Left ventricle myocardium inferior (tissue), 1 donor: ENCODE measurements around the gene SORCS2. TPM values are rescaled to one million over a fixed set of nuclear protein-coding genes. Genes with fewer than 3 reads are reported as not detected.

ENCODE experiments used
- DNase-seq: peaks from one replicate; pipeline ENCODE4 v3.0.0-alpha.2; 2020
- H3K27ac ChIP-seq: fragments of 200-600 bp; replicated peaks from 2 replicates; pipeline ENCODE4 v1.8.0; 2021
- H3K27me3 ChIP-seq: fragments of 200-600 bp; 2 replicates; pipeline ENCODE4 v1.8.0; 2021; ENCODE audit warnings: low read depth
- H3K36me3 ChIP-seq: fragments of 200-600 bp; 2 replicates; pipeline ENCODE4 v1.8.0; 2021
- H3K4me1 ChIP-seq: fragments of 200-600 bp; 2 replicates; pipeline ENCODE4 v1.8.0; 2021
- H3K4me3 ChIP-seq: fragments of 200-600 bp; 2 replicates; pipeline ENCODE4 v1.8.0; 2021; ENCODE audit warnings: mild to moderate bottlenecking, moderate library complexity
- H3K9me3 ChIP-seq: fragments of 200-600 bp; replicated peaks from 2 replicates; pipeline ENCODE4 v1.8.0; 2021
- intact Hi-C: fragments of 100-400 bp; cut with micrococcal nuclease; formaldehyde crosslinking; loops from one replicate; pipeline ENCODE4 v1.11.0; 2022
- total RNA-seq: library from RNA; stranded (reverse); fragmentation: NEBNext Ultra II Directional; extraction: Animal tissue kit (Norgen Biotek cat#: 25700); gene quantifications from one replicate; pipeline ENCODE4 v1.2.1, GENCODE V29; 2021
- TF ChIP-seq, protein P1 (sequence below): fragments of 200-600 bp; IDR thresholded peaks from 2 replicates; pipeline ENCODE4 v1.8.0; 2021; ENCODE audit warnings: antibody characterized with exemption, mild to moderate bottlenecking, borderline replicate concordance
- donor health status: DM: no; HTN: yes; CAD: no; lungs with severe emphysema.

SORCS2 gene
- total RNA-seq, 1 donor from 2014 or later: 1.2 TPM

DNA sequence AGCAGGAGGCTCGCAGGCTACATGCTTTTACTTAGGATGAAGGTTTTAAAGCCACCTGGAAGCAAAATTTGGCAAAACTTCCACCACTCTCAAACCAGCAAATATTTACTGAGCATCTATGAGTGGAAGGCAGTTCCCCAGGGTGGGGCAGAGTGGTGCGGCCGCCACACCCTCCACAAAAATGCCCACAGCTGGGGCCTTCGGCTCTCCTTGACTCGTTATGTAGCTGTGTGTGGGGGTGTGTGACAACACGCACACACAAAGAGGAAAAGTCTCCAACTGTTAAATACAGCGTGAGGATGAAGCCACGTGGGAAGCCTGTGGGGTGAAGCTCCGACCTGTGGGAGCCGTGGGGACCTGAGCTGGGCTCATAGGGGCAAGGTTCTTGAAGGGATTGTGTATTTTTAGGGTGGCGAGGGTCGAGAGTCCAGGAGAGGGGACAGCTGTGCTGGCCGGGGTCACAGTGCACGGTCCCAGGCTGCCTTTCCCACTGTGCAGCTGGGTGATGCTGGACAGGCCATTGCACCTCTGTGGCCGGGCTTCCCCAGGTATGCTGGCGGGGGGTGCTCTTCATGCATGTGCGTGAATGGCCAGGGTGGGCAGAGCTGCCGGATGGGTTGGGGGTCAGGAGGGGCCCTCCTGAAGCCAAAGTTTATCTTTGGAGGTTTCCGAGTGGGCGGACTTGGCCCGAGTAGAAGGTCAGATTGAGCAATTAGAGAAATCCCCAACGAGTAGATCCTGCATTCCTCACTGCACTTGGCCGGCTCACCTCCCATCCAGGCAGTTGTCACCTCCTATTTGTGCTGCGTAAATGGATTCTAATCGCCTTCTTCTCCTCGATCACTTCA, 25.4 kb downstream of the SORCS2 start:
- Histone ChIP-seq H3K36me3 (no peaks in the 10 kb centered on the region), H3K27me3 (no peaks in the 10 kb centered on the region), H3K4me1 (no peaks in the 10 kb centered on the region), H3K4me3 (no peak overlapping the region), H3K9me3 (peaks cover 12% of the 10 kb centered on the region), H3K27ac (no peak overlapping the region)
- TF ChIP-seq, protein P1, sequence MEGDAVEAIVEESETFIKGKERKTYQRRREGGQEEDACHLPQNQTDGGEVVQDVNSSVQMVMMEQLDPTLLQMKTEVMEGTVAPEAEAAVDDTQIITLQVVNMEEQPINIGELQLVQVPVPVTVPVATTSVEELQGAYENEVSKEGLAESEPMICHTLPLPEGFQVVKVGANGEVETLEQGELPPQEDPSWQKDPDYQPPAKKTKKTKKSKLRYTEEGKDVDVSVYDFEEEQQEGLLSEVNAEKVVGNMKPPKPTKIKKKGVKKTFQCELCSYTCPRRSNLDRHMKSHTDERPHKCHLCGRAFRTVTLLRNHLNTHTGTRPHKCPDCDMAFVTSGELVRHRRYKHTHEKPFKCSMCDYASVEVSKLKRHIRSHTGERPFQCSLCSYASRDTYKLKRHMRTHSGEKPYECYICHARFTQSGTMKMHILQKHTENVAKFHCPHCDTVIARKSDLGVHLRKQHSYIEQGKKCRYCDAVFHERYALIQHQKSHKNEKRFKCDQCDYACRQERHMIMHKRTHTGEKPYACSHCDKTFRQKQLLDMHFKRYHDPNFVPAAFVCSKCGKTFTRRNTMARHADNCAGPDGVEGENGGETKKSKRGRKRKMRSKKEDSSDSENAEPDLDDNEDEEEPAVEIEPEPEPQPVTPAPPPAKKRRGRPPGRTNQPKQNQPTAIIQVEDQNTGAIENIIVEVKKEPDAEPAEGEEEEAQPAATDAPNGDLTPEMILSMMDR: no peak
- DNase-seq: no peak
- intact Hi-C loops: no loop called here

DNA sequence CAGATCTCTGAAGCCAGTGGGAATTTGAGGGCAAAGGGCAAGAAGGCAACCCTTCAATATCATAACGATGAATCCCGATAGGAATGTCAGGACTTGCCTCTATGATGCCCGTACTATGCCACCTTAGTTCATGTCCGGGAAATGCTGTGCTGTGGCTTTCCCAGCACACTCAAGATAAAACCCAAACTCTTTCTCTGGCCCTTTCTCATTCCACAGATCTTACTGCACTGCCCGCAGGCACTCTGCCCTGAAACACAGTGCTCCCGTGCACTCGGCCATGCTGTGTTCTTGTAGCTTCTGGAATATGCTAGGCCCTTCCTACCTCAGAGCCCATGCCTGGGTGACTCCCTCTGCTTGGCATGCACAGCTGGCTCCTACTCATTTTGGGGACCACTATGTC, 26.3 kb downstream of the SORCS2 start:
- Histone ChIP-seq H3K27ac (no peak overlapping the region), H3K36me3 (no peaks in the 10 kb centered on the region), H3K27me3 (no peaks in the 10 kb centered on the region), H3K4me1 (no peaks in the 10 kb centered on the region), H3K9me3 (peaks cover 11% of the 10 kb centered on the region), H3K4me3 (no peak overlapping the region)
- intact Hi-C loops: no loop called here
- no peak for DNase-seq
- TF ChIP-seq, protein P1: no peak

DNA sequence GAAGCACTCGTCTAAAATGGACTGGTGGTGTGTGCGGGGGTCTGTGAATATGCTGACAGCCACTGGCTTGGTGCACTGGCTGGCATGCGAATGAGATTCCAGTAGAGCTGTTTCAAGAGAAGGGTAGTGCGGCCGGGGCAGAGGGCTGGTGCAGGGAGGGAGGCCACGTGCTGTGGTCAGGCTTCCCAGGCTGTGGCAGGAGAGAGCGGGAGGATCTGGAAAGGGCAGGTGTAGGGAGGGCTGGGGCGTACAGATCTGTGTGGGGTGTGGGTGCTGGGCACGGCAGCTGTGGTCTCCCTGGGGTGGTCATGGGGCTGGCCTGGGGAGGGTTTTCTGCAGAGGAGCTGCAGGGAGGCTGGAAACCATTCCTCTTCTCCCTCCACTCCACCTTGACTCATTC, 30.2 kb downstream of the SORCS2 start:
- DNase-seq: no peak
- Histone ChIP-seq H3K36me3 (no peaks in the 10 kb centered on the region), H3K4me1 (no peaks in the 10 kb centered on the region), H3K4me3 (no peak overlapping the region), H3K27ac (no peak overlapping the region), H3K9me3 (no peaks in the 10 kb centered on the region), H3K27me3 (no peaks in the 10 kb centered on the region)
- TF ChIP-seq, protein P1: no peak
- intact Hi-C loops: no loop called here

DNA sequence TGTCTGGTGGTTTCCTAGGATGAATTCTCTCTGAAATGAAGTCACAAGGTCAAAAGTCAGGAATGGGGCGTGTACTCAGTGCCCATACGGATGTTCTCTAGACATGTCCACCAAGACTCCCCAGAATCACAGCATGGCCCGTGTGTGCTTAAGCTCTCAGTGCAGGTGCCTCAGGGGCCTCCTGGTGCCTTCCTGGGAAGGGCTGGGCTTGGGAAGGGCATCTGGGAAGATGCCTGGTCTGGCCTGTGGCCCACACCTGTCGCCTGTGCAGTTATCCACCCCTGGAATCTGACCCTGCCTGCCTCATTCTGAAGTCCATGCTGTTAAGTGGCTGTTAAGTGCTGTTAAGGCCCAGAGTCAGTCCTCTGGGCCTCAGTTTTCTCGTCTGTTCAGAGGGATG, 31.2 kb downstream of the SORCS2 start:
- intact Hi-C loops: no loop called here
- no peak for DNase-seq
- H3K27ac ChIP-seq: no peak overlapping the region

DNA sequence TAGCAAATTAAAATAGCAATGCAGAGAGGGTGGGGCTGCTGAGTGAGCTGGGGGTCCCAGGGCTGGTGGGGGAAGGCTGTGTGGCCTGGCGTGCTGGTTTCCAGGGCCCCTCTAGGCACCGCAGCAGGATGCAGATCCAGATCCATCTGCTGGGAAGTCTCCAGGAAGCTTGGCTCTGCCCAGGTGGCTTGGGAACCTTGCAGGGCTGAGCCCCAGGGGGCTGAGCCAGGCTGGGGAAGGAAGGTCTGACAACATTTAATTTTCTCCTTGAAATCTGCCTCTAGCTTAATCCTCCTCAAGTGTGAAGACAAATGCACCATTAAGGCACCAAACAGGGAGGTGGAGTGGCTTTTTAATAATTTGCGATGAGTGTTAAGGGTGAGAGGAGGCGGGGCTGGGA, 31.7 kb downstream of the SORCS2 start:
- Histone ChIP-seq H3K36me3 (no peaks in the 10 kb centered on the region), H3K9me3 (no peaks in the 10 kb centered on the region), H3K4me1 (no peaks in the 10 kb centered on the region), H3K27ac (no peak overlapping the region), H3K4me3 (no peak overlapping the region), H3K27me3 (no peaks in the 10 kb centered on the region)
- TF ChIP-seq, protein P1: no peak
- intact Hi-C loops: no loop called here
- DNase-seq: no peak

More for the DNA sequence above, 31.2 kb downstream of the SORCS2 start:
- H3K9me3 ChIP-seq: no peaks in the 10 kb centered on the region
- no peak overlapping the region for H3K4me3 ChIP-seq
- H3K27me3 ChIP-seq: no peaks in the 10 kb centered on the region
- no peaks in the 10 kb centered on the region for H3K4me1 ChIP-seq
- TF ChIP-seq, protein P1: no peak
- H3K36me3 ChIP-seq: no peaks in the 10 kb centered on the region
